ENCODE data around the gene PLP2.

PLP2 gene

DNA sequence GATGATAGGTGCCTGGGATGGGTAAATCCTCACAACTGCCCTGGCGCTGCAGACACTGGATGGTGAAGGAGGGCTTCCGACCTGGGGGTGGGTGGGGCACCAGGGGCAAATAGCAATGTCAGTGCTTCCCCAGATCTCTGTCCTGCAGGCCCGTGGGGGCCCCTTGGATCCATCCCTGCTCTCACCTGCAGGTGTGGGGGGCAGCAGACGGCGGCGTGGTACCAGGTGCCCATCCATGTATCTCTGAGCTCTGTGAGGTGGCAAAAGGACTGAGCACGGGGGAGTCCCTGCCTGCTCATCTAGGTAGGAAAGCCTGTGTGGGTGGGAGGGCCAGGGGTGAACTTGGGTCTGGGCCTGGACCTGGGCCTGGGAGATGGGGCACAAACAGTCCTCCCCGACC is 34.8 kb downstream of the PLP2 start:
- no peaks in the 10 kb centered on the region for H3F3A ChIP-seq (ENCODE audit: insufficient read depth, low read length)
- no peak for DNase-seq
- no peak overlapping the region for H3K27ac ChIP-seq (ENCODE audit: low read length)
- no peaks in the 10 kb centered on the region for H3K9me2 ChIP-seq (replicated peaks; ENCODE audit: insufficient read depth, low read length)
- no peak overlapping the region for H2AFZ ChIP-seq (ENCODE audit: low read length)
- H3K79me2 ChIP-seq (ENCODE audit: low read length) = no peaks in the 10 kb centered on the region
- H3K27me3 ChIP-seq (replicated peaks; ENCODE audit: insufficient read depth, low read length) = no peaks in the 10 kb centered on the region
- H3K4me3 ChIP-seq (ENCODE audit: low read length) = no peak overlapping the region
- TF ChIP-seq EZH2phosphoT487 (IDR thresholded peaks at IDR 0.05; ENCODE audit: low read length) = no peak
- no peak for TF ChIP-seq EZH2 (optimal IDR thresholded peaks at IDR 0.05; ENCODE audit: low read depth, low read length)
- TF ChIP-seq, protein P1, sequence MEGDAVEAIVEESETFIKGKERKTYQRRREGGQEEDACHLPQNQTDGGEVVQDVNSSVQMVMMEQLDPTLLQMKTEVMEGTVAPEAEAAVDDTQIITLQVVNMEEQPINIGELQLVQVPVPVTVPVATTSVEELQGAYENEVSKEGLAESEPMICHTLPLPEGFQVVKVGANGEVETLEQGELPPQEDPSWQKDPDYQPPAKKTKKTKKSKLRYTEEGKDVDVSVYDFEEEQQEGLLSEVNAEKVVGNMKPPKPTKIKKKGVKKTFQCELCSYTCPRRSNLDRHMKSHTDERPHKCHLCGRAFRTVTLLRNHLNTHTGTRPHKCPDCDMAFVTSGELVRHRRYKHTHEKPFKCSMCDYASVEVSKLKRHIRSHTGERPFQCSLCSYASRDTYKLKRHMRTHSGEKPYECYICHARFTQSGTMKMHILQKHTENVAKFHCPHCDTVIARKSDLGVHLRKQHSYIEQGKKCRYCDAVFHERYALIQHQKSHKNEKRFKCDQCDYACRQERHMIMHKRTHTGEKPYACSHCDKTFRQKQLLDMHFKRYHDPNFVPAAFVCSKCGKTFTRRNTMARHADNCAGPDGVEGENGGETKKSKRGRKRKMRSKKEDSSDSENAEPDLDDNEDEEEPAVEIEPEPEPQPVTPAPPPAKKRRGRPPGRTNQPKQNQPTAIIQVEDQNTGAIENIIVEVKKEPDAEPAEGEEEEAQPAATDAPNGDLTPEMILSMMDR (IDR thresholded peaks at IDR 0.05; ENCODE audit: low read length) = no peak
- no peak overlapping the region for H3K9ac ChIP-seq (ENCODE audit: low read length)
- no peaks in the 10 kb centered on the region for H3K4me1 ChIP-seq (ENCODE audit: low read length)
- no peaks in the 10 kb centered on the region for H4K20me1 ChIP-seq (ENCODE audit: insufficient read depth, low read length)
- H3K4me2 ChIP-seq (ENCODE audit: low read depth, low read length) = no peak overlapping the region
- H3K36me3 ChIP-seq (replicated peaks; ENCODE audit: insufficient read depth, low read length) = no peaks in the 10 kb centered on the region
- H3K9me3 ChIP-seq (replicated peaks; ENCODE audit: insufficient read depth, low read length) = no peaks in the 10 kb centered on the region

DNA sequence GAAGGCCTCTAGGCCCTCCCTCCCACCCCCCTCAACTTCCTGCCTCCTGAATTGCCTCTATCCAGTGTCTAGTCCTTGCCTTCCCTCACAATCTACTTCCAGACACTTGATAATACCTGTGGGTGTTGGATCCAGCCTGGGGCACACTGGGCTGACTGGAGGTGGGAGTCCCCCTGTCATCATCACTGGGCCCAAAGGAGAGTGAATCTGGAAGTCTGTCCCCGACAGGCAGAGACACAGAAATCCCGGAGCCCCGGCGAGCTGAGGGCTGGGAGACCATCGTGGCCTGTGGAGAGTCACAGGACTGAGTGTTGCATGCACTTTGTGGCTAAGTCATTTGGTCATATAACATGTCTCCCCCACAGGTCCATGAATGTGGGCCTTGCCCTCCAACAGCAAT is 36.7 kb downstream of the PLP2 start:
- H4K20me1 ChIP-seq (ENCODE audit: insufficient read depth, low read length) = no peaks in the 10 kb centered on the region
- no peaks in the 10 kb centered on the region for H3F3A ChIP-seq (ENCODE audit: insufficient read depth, low read length)
- no peaks in the 10 kb centered on the region for H3K79me2 ChIP-seq (ENCODE audit: low read length)
- no peak overlapping the region for H2AFZ ChIP-seq (ENCODE audit: low read length)
- DNase-seq = no peak
- no peak overlapping the region for H3K4me3 ChIP-seq (ENCODE audit: low read length)
- H3K4me1 ChIP-seq (ENCODE audit: low read length) = no peaks in the 10 kb centered on the region
- no peaks in the 10 kb centered on the region for H3K27me3 ChIP-seq (replicated peaks; ENCODE audit: insufficient read depth, low read length)
- H3K4me2 ChIP-seq (ENCODE audit: low read depth, low read length) = no peak overlapping the region
- TF ChIP-seq EZH2phosphoT487 (IDR thresholded peaks at IDR 0.05; ENCODE audit: low read length) = no peak
- TF ChIP-seq EZH2 (optimal IDR thresholded peaks at IDR 0.05; ENCODE audit: low read depth, low read length) = no peak
- TF ChIP-seq, protein P1 (IDR thresholded peaks at IDR 0.05; ENCODE audit: low read length) = no peak
- no peaks in the 10 kb centered on the region for H3K36me3 ChIP-seq (replicated peaks; ENCODE audit: insufficient read depth, low read length)
- H3K27ac ChIP-seq (ENCODE audit: low read length) = no peak overlapping the region
- no peaks in the 10 kb centered on the region for H3K9me3 ChIP-seq (replicated peaks; ENCODE audit: insufficient read depth, low read length)
- H3K9me2 ChIP-seq (replicated peaks; ENCODE audit: insufficient read depth, low read length) = no peaks in the 10 kb centered on the region
- H3K9ac ChIP-seq (ENCODE audit: low read length) = no peak overlapping the region

DNA sequence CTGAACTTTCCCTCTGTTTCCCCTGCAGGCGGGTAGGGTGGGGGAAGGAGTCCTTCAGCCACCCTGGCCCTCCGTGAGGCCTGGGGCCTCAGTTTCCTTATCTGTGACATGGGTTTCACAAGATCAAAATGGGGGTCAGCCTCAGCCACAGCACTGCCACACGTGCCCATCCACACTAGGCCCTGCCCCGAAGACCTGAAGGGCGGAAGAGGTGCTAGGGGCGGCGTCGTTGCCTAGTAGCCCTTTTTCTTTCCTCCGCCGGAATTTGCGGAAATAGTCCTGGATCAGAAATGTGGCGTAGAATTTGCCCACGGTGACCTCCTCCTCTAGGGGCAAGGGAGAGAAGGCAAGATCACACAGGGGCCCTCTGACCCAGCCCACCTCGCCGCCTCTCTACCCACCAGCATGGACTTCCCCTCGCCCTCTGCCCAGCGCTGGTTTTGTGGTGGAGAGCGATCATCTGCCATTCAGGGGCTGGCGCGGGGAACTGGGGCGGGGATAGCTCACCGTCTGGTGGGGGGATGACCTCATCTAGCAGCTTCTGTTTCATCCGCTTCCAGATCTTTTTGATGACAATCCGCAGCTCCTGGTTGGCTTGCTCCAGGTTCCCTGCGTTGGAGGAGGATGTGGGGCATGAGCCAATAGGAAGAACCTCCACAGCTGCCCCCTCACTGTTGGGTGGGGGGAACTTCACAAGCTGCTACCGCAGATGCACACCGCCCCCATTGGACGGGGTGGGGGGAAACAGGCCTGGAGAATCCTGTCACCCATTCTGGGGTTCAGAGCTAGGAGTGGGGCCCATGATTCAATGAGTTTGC is 37.9 kb downstream of the PLP2 start:
- H4K20me1 ChIP-seq (ENCODE audit: insufficient read depth, low read length) = no peaks in the 10 kb centered on the region
- H3K27me3 ChIP-seq (replicated peaks; ENCODE audit: insufficient read depth, low read length) = no peaks in the 10 kb centered on the region
- H3K79me2 ChIP-seq (ENCODE audit: low read length) = no peaks in the 10 kb centered on the region
- H3K4me1 ChIP-seq (ENCODE audit: low read length) = no peaks in the 10 kb centered on the region
- no peaks in the 10 kb centered on the region for H3K36me3 ChIP-seq (replicated peaks; ENCODE audit: insufficient read depth, low read length)
- no peak overlapping the region for H3K9ac ChIP-seq (ENCODE audit: low read length)
- H3K27ac ChIP-seq (ENCODE audit: low read length) = no peak overlapping the region
- H3F3A ChIP-seq (ENCODE audit: insufficient read depth, low read length) = no peaks in the 10 kb centered on the region
- TF ChIP-seq EZH2 (optimal IDR thresholded peaks at IDR 0.05; ENCODE audit: low read depth, low read length) (no peak), EZH2phosphoT487 (IDR thresholded peaks at IDR 0.05; ENCODE audit: low read length) (no peak)
- TF ChIP-seq, protein P1 (IDR thresholded peaks at IDR 0.05; ENCODE audit: low read length) = no peak
- H3K9me2 ChIP-seq (replicated peaks; ENCODE audit: insufficient read depth, low read length) = no peaks in the 10 kb centered on the region
- H3K4me3 ChIP-seq (ENCODE audit: low read length) = no peak overlapping the region
- no peak for DNase-seq
- H3K9me3 ChIP-seq (replicated peaks; ENCODE audit: insufficient read depth, low read length) = no peaks in the 10 kb centered on the region
- H2AFZ ChIP-seq (ENCODE audit: low read length) = no peak overlapping the region
- no peak overlapping the region for H3K4me2 ChIP-seq (ENCODE audit: low read depth, low read length)
